HepG2 (cell line): ENCODE data around the gene ATN1. TPM values are rescaled to one million over a fixed set of nuclear protein-coding genes. Genes with fewer than 3 reads are reported as not detected.

Source experiments
- ARNTL ChIP-seq: sonication (generic); formaldehyde crosslinking; IDR thresholded peaks from 2 replicates; pipeline ENCODE4 v1.4.0; 2020; ENCODE audit warnings: mild to moderate bottlenecking, missing genetic modification reagents
- BORCS8-MEF2B ChIP-seq: sonication (generic); formaldehyde crosslinking; IDR thresholded peaks from 2 replicates; pipeline ENCODE4 v1.8.0; 2022; ENCODE audit warnings: mild to moderate bottlenecking, missing genetic modification reagents
- BRD4 ChIP-seq: sonication (generic); formaldehyde crosslinking; IDR thresholded peaks from 2 replicates; pipeline ENCODE4 v1.4.0; 2020; ENCODE audit warnings: missing genetic modification reagents
- CEBPG ChIP-seq: IDR thresholded peaks from 2 replicates; pipeline ENCODE4 v1.6.1; 2016
- CREM ChIP-seq, 2 experiments: sonication (generic) in 1 of 2; formaldehyde crosslinking in 1 of 2; IDR thresholded peaks; 2 replicates each; pipeline versions ENCODE4 v1.4.0 to v1.6.1; 2016 to 2020; ENCODE audit warnings: antibody characterized with exemption in 1 of 2, mild to moderate bottlenecking in 1 of 2, missing genetic modification reagents in 1 of 2
- ELK4 ChIP-seq: sonication (generic); formaldehyde crosslinking; IDR thresholded peaks from 2 replicates; pipeline ENCODE4 v1.9.0; 2021; ENCODE audit warnings: missing genetic modification reagents, borderline replicate concordance
- IKZF5 ChIP-seq: IDR thresholded peaks from 2 replicates; pipeline ENCODE4 v1.6.1; 2018; ENCODE audit warnings: missing genetic modification reagents, mild to moderate bottlenecking, missing compliant biosample characterization
- JUNB ChIP-seq: sonication (generic); formaldehyde crosslinking; IDR thresholded peaks from 2 replicates; pipeline ENCODE4 v1.8.0; 2022; ENCODE audit warnings: missing genetic modification reagents, mild to moderate bottlenecking, borderline replicate concordance
- KDM2A ChIP-seq: sonication (generic); formaldehyde crosslinking; IDR thresholded peaks from 2 replicates; pipeline ENCODE4 v1.4.0; 2020; ENCODE audit warnings: low read depth, missing genetic modification reagents, borderline replicate concordance
- MXD1 ChIP-seq: sonication (generic); formaldehyde crosslinking; IDR thresholded peaks from 2 replicates; pipeline ENCODE4 v1.4.0; 2020; ENCODE audit warnings: mild to moderate bottlenecking, missing genetic modification reagents
- NFE2L1 ChIP-seq: sonication (generic); formaldehyde crosslinking; IDR thresholded peaks from 2 replicates; pipeline ENCODE4 v1.4.0; 2020; ENCODE audit warnings: missing genetic modification reagents, mild to moderate bottlenecking, borderline replicate concordance
- SMAD1 ChIP-seq: sonication (generic); formaldehyde crosslinking; IDR thresholded peaks from 2 replicates; pipeline ENCODE4 v1.4.0; 2020; ENCODE audit warnings: missing genetic modification reagents, low read depth, mild to moderate bottlenecking, borderline replicate concordance
- SRF ChIP-seq: IDR thresholded peaks from 2 replicates; pipeline ENCODE4 v1.6.1; 2011; ENCODE audit warnings: mild to moderate bottlenecking, low read depth, low read length, moderate library complexity
- TEAD2 ChIP-seq: sonication (generic); formaldehyde crosslinking; IDR thresholded peaks from 2 replicates; pipeline ENCODE4 v1.9.0; 2021; ENCODE audit warnings: missing genetic modification reagents
- TFDP1 ChIP-seq: IDR thresholded peaks from 2 replicates; pipeline ENCODE4 v1.6.1; 2016; ENCODE audit warnings: missing compliant biosample characterization, missing genetic modification reagents, borderline replicate concordance
- TSC22D2 ChIP-seq: sonication (generic); formaldehyde crosslinking; IDR thresholded peaks from 2 replicates; pipeline ENCODE4 v1.5.1; 2020; ENCODE audit warnings: missing genetic modification reagents, mild to moderate bottlenecking, borderline replicate concordance
- YEATS4 ChIP-seq: sonication (generic); formaldehyde crosslinking; IDR thresholded peaks from 2 replicates; pipeline ENCODE4 v1.4.0; 2020; ENCODE audit warnings: missing genetic modification reagents, borderline replicate concordance
- ZBTB10 ChIP-seq: sonication (generic); formaldehyde crosslinking; IDR thresholded peaks from 2 replicates; pipeline ENCODE4 v1.4.0; 2020; ENCODE audit warnings: missing genetic modification reagents, borderline replicate concordance
- ZBTB14 ChIP-seq: sonication (generic); formaldehyde crosslinking; IDR thresholded peaks from 2 replicates; pipeline ENCODE4 v1.4.0; 2020; ENCODE audit warnings: missing genetic modification reagents
- ZNF543 ChIP-seq: sonication (generic); formaldehyde crosslinking; IDR thresholded peaks from 2 replicates; pipeline ENCODE4 v1.4.0; 2020; ENCODE audit warnings: mild to moderate bottlenecking, missing genetic modification reagents
- ZNF768 ChIP-seq: sonication (generic); formaldehyde crosslinking; IDR thresholded peaks from 2 replicates; pipeline ENCODE4 v1.4.0; 2020; ENCODE audit warnings: missing genetic modification reagents
- polyA plus RNA-seq, 8 experiments: library from polyadenylated mRNA; depleted of rRNA in 3 of 8; stranded (reverse) in 7 of 8; unstranded in 1 of 8; fragments of >200 nt; fragmentation: Illumina TruSeq in 4 of 8; extraction: Trizol in 4 of 8; gene quantifications; 2 replicates each; pipeline versions ENCODE4 v1.2.1 to v1.2.3, GENCODE V29; 2011 to 2016; ENCODE audit warnings: low read depth in 4 of 8, missing spikeins in 1 of 8, mixed read lengths in 1 of 8; ENCODE audit not compliant: insufficient read depth in 1 of 8
- total RNA-seq, 5 experiments: library from RNA; depleted of rRNA; stranded (reverse); fragments of >200 nt; fragmentation: Illumina TruSeq; extraction: Trizol; gene quantifications; 2 replicates each; pipeline ENCODE4 v1.2.3, GENCODE V29; 2016; ENCODE audit warnings: low read depth in 1 of 5

Gene ATN1
- total and polyA plus RNA-seq, 2 of the 13 experiments (the other 11 are each of a cell fraction or from before 2014, with no cell fraction given), result 2.1 to 8.6 TPM

GRCh38 chr12:6914246-6914946 is 13.4 kb upstream of the ATN1 start, which contains the start of gene ENO2 (continued):
- TF ChIP-seq MXD1 (CRISPR knock-in tag) (0 out of 2 replicates have a peak, but pooled peaks have one; percentile 38), BORCS8-MEF2B (no peak), SMAD1 (CRISPR knock-in tag) (0 out of 2 replicates have a peak, but pooled peaks have one; percentile 30), ZNF543 (CRISPR knock-in tag) (no peak), TEAD2 (no peak), ZBTB14 (no peak), TSC22D2 (no peak), NFE2L1 (CRISPR knock-in tag) (no peak), ELK4 (CRISPR knock-in tag) (no peak), ZNF768 (CRISPR knock-in tag) (no peak; the same call in 1 of the 2 replicates), TFDP1 (CRISPR knock-in tag) (peak; percentile 47; the same call in 1 of the 2 replicates), ZBTB10 (peak; percentile 12; the same call in 1 of the 2 replicates), ARNTL (CRISPR knock-in tag) (peak; percentile 29), SRF (no peak), CEBPG (CRISPR knock-in tag) (no peak), BRD4 (CRISPR knock-in tag) (peak; percentile 13; the same call in 1 of the 2 replicates), JUNB (CRISPR knock-in tag) (no peak), YEATS4 (CRISPR knock-in tag) (0 out of 2 replicates have a peak, but pooled peaks have one; percentile 48), KDM2A (CRISPR knock-in tag) (no peak), IKZF5 (CRISPR knock-in tag) (0 out of 2 replicates have a peak, but pooled peaks have one; percentile 5), CREM (IDR thresholded peaks at IDR 0.05) (no peak), CREM (CRISPR knock-in tag; IDR thresholded peaks at IDR 0.05) (no peak)
